HCT116 (cell line): ENCODE results near the gene POLR2C. TPM values are rescaled to one million over a fixed set of nuclear protein-coding genes. Genes with fewer than 3 reads are reported as not detected.

Experiments
- ATAC-seq: fragments of 200-7000 bp; cut with Tn5 transposase; 2 replicates; pipeline ENCODE4 v1.9.1; 2020; ENCODE audit warnings: mild to moderate bottlenecking, moderate library complexity
- BruUV-seq: library from RNA; stranded (reverse); fragments of 400-500 nt; replicated peaks from 2 replicates; lab custom pipeline; 2021; lab: Mats Ljungman, UMichigan
- CTCF ChIA-PET: fragments of 300-600 bp; sonication (Branson Sonifier 250); formaldehyde crosslinking; loops from one replicate; lab custom pipeline; 2021; ENCODE audit warnings: antibody characterized with exemption; lab: Charles Lee
- POLR2A ChIA-PET: fragments of 300-600, 350-600 bp; sonication (Branson Sonifier 250); formaldehyde crosslinking; loops from one replicate; lab custom pipeline; 2021; ENCODE audit warnings: antibody characterized with exemption; lab: Charles Lee
- RAD21 ChIA-PET, 2 experiments: fragments of 300-600 bp; sonication (Branson Sonifier 250); formaldehyde crosslinking; loops; one replicate each; lab custom pipeline; 2023; ENCODE audit warnings: low total read pairs in 2 of 2; ENCODE audit not compliant: uncharacterized antibody in 2 of 2, unreplicated experiment in 2 of 2, low non-redundant PET in 1 of 2; lab: Charles Lee
- DNase-seq: peaks from one replicate; pipeline ENCODE4 v3.0.0-alpha.2; 2010; ENCODE audit warnings: low read depth, low spot score
- H2AFZ ChIP-seq: fragments of 200-600 bp; shearing (Covaris generic), sonication (generic); 2 replicates; pipeline ENCODE4 v1.6.1; 2017; ENCODE audit warnings: low read depth, mixed run types, mixed read lengths, antibody characterized with exemption, low read length; ENCODE audit not compliant: poor library complexity, severe bottlenecking
- H3K27ac ChIP-seq: 2 replicates; pipeline ENCODE4 v1.5.1; 2012; ENCODE audit warnings: low read depth, low read length
- H3K27me3 ChIP-seq: fragments of 200-600 bp; sonication (generic); 2 replicates; pipeline ENCODE4 v1.6.1; 2016; ENCODE audit warnings: mixed run types, low read length, mixed read lengths; ENCODE audit not compliant: insufficient read depth
- H3K36me3 ChIP-seq, 2 experiments: fragments of 200-500 bp in 1 of 2; fragments of 200-600 bp in 1 of 2; sonication (Bioruptor generic) in 1 of 2; sonication (generic) in 1 of 2; 2 replicates each; pipeline versions ENCODE4 v1.5.1 to v1.6.1; 2014 to 2016; ENCODE audit warnings: low read length in 2 of 2, inconsistent platforms in 1 of 2, mixed read lengths in 1 of 2, mixed run types in 1 of 2; ENCODE audit not compliant: insufficient read depth in 2 of 2, control insufficient read depth in 1 of 2
- H3K4me1 ChIP-seq, 2 experiments: fragments of 200-600 bp in 1 of 2; sonication (generic) in 1 of 2; 2 replicates each; pipeline versions ENCODE4 v1.5.1 to v1.6.1; 2012 to 2017; ENCODE audit warnings: low read length in 2 of 2, inconsistent platforms in 1 of 2, mild to moderate bottlenecking in 1 of 2, mixed read lengths in 1 of 2, mixed run types in 1 of 2, moderate library complexity in 1 of 2; ENCODE audit not compliant: insufficient read depth in 2 of 2, control insufficient read depth in 1 of 2
- H3K4me2 ChIP-seq: fragments of 200-600 bp; sonication (generic); 2 replicates; pipeline ENCODE4 v1.6.1; 2017; ENCODE audit warnings: mixed run types, low read length, mixed read lengths
- H3K4me3 ChIP-seq, 2 experiments: fragments of 200-600 bp in 1 of 2; sonication (generic) in 1 of 2; replicated peaks in 1 of 2; 2 replicates each; pipeline ENCODE4 v1.5.1; 2011 to 2016; ENCODE audit warnings: low read length in 2 of 2, control low read depth in 1 of 2, low read depth in 1 of 2, mild to moderate bottlenecking in 1 of 2, mixed read lengths in 1 of 2, mixed run types in 1 of 2
- H3K79me2 ChIP-seq: fragments of 200-600 bp; sonication (generic); 2 replicates; pipeline ENCODE4 v1.6.1; 2017; ENCODE audit warnings: mild to moderate bottlenecking, mixed run types, low read length, moderate library complexity, mixed read lengths; ENCODE audit not compliant: insufficient read depth
- H3K9ac ChIP-seq: fragments of 200-600 bp; sonication (generic); 2 replicates; pipeline ENCODE4 v1.6.1; 2016; ENCODE audit warnings: low read length, mixed read lengths
- H3K9me2 ChIP-seq: fragments of 200-600 bp; sonication (generic), shearing (Covaris generic); 2 replicates; pipeline ENCODE4 v1.6.1; 2017; ENCODE audit warnings: mixed run types, mild to moderate bottlenecking, moderate library complexity; ENCODE audit not compliant: insufficient read depth
- H3K9me3 ChIP-seq, 2 experiments: fragments of 200-500 bp in 1 of 2; fragments of 200-600 bp in 1 of 2; sonication (Bioruptor generic) in 1 of 2; sonication (generic) in 1 of 2; 2 replicates each; pipeline ENCODE4 v1.6.1; 2014 to 2017; ENCODE audit warnings: low read length in 2 of 2, mixed read lengths in 2 of 2, inconsistent platforms in 1 of 2, low read depth in 1 of 2, mild to moderate bottlenecking in 1 of 2, mixed run types in 1 of 2, moderate library complexity in 1 of 2; ENCODE audit not compliant: control insufficient read depth in 1 of 2, insufficient read depth in 1 of 2
- H4K20me1 ChIP-seq: fragments of 200-600 bp; sonication (generic), shearing (Covaris generic); 2 replicates; pipeline ENCODE4 v1.6.1; 2017; ENCODE audit warnings: mixed run types, mild to moderate bottlenecking, moderate library complexity; ENCODE audit not compliant: insufficient read depth
- EGR1 ChIP-seq: IDR thresholded peaks from 2 replicates; pipeline ENCODE4 v1.6.1; 2012; ENCODE audit warnings: low read depth
- EZH2 ChIP-seq: fragments of 200-600 bp; sonication (generic); IDR thresholded peaks from 2 replicates; pipeline ENCODE4 v1.6.1; 2017; ENCODE audit warnings: antibody characterized with exemption, mixed run types
- JUND ChIP-seq: IDR thresholded peaks from 2 replicates; pipeline ENCODE4 v1.6.1; 2012
- TCF7L2 ChIP-seq: IDR thresholded peaks from 2 replicates; pipeline ENCODE4 v1.7.0; 2011; ENCODE audit warnings: borderline replicate concordance, inconsistent platforms; ENCODE audit not compliant: insufficient read depth, insufficient read length; ENCODE audit errors: extremely low read depth
- ZNF274 ChIP-seq: fragments of 200-500 bp; sonication (Bioruptor generic); IDR thresholded peaks from 2 replicates; pipeline ENCODE4 v1.6.1; 2014; ENCODE audit warnings: mild to moderate bottlenecking, low read depth, low read length, inconsistent platforms
- intact Hi-C: fragments of 100-400 bp; cut with micrococcal nuclease; formaldehyde crosslinking; loops from 2 replicates; pipeline ENCODE4 v1.10.0; 2022
- total RNA-seq: library from RNA; stranded (reverse); gene quantifications from one replicate; pipeline ENCODE4 v1.2.1, GENCODE V29; 2021; ENCODE audit not compliant: unreplicated experiment
- TF ChIP-seq, protein P1 (sequence below): IDR thresholded peaks from 2 replicates; pipeline ENCODE4 v1.6.1; 2012
- TF ChIP-seq, protein P2 (sequence below): IDR thresholded peaks from 2 replicates; pipeline ENCODE4 v1.6.1; 2012
- TF ChIP-seq, protein P3 (sequence below), 3 experiments: fragments of 200-600 bp in 1 of 3; sonication (generic) in 1 of 3; IDR thresholded peaks in 2 of 3; conservative IDR thresholded peaks in 1 of 3; 2 replicates each; pipeline ENCODE4 v1.5.1; 2012 to 2017; ENCODE audit warnings: low read depth in 2 of 3, low read length in 2 of 3, antibody characterized with exemption in 1 of 3, borderline replicate concordance in 1 of 3, control low read depth in 1 of 3, mild to moderate bottlenecking in 1 of 3, mixed read lengths in 1 of 3, mixed run types in 1 of 3, moderate library complexity in 1 of 3; ENCODE audit not compliant: insufficient read depth in 1 of 3
- TF ChIP-seq, protein P4 (sequence below): IDR thresholded peaks from 2 replicates; pipeline ENCODE4 v1.6.1; 2012; ENCODE audit warnings: low read depth

The POLR2C gene
- total RNA-seq, 1 experiment from 2014 or later, result 74.4 TPM

DNA sequence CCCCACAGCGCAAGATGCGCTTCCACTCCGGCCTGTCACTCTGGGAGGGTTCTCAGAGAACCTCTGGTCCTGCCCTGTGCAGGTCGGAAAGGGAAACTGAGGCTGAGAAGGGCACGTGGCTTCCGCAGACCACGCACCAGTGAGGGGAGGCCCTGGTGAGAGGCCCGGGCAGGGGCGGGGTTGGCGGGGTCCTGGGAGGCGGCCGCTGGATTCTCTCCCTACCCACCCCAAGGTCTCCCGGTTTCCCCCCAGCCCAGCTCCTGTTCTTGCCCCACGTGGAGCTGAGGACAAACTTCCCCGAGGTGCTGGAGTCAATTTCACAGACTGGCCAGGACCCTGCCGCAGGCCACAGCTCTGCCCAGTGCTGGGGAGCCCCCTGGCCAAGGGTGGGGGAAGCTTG is 46.4 kb upstream of the POLR2C start:
- TF ChIP-seq, protein P1, sequence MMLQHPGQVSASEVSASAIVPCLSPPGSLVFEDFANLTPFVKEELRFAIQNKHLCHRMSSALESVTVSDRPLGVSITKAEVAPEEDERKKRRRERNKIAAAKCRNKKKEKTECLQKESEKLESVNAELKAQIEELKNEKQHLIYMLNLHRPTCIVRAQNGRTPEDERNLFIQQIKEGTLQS, result no peak
- TF ChIP-seq ZNF274, result no peak
- no peak for TF ChIP-seq TCF7L2
- TF ChIP-seq EGR1, result no peak
- TF ChIP-seq EZH2, result no peak
- TF ChIP-seq, protein P2, sequence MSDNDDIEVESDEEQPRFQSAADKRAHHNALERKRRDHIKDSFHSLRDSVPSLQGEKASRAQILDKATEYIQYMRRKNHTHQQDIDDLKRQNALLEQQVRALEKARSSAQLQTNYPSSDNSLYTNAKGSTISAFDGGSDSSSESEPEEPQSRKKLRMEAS, result no peak
- intact Hi-C loops, result no loop called here
- H2AFZ ChIP-seq, result no peak overlapping the region
- no peaks in the 10 kb centered on the region for H3K79me2 ChIP-seq
- ChIA-PET POLR2A (interaction anchor here (3.8 kb wide), 1 partner anchor 115 kb away, joined by 17 read pairs; no protein-coding TSS in a partner anchor), CTCF (interaction anchor here (1.6 to 4.1 kb wide), 3 partner anchors 12 to 114 kb away, joined by 6 to 126 read pairs (median 7); partner anchors contain the start of gene CCL17), RAD21 (interaction anchor here in 1 of 2 experiments (0.6 to 1.9 kb wide), 2 partner anchors 114 to 539 kb away, joined by 4 to 5 read pairs; no protein-coding TSS in a partner anchor)
- H3K4me2 ChIP-seq, result no peak overlapping the region
- no TSS peak for BruUV-seq
- H3K27me3 ChIP-seq, result no peaks in the 10 kb centered on the region
- no peak overlapping the region for H3K4me3 ChIP-seq
- no peaks in the 10 kb centered on the region for H3K36me3 ChIP-seq
- no peaks in the 10 kb centered on the region for H4K20me1 ChIP-seq
- ATAC-seq (no peak), DNase-seq (no peak)
- no peaks in the 10 kb centered on the region for H3K9me3 ChIP-seq
- no peak overlapping the region for H3K9ac ChIP-seq
- H3K27ac ChIP-seq, result no peak overlapping the region; the same call in 1 of the 2 replicates
- no peaks in the 10 kb centered on the region for H3K9me2 ChIP-seq
- H3K4me1 ChIP-seq, result peaks cover 16 to 32% of the 10 kb centered on the region in 2 experiments; a peak in 3 of 4 replicates

DNA sequence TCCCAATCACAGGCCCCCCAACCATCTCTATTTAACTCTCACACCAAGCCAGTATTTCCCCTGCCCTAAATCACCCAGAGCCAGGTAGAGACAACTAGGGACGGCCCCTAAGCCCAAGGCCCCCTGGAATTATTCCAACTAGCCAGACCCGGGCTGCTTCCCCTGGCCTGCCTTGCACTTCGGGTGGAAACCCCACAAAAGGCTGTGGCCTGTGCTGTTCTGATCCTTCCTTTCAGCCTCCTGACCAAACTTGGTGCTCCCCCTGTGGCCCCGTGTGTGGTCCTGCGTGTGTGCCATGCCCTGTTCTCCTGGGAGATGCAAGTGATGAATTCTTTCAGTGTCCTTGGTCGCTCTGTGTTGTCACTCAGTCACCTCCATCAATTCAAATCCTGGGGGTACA is 43.0 kb upstream of the POLR2C start:
- Histone ChIP-seq H3K36me3 (no peaks in the 10 kb centered on the region), H2AFZ (no peak overlapping the region), H3K9ac (no peak overlapping the region), H3K79me2 (no peaks in the 10 kb centered on the region), H3K9me3 (no peaks in the 10 kb centered on the region), H3K4me3 (no peak overlapping the region), H4K20me1 (no peaks in the 10 kb centered on the region), H3K27me3 (no peaks in the 10 kb centered on the region), H3K4me2 (no peak overlapping the region), H3K9me2 (no peaks in the 10 kb centered on the region), H3K4me1 (peaks cover 16 to 32% of the 10 kb centered on the region in 2 experiments; a peak in 3 of 4 replicates), H3K27ac (peak overlapping the region; percentile 16; the same call in 1 of the 2 replicates)
- no peak for DNase-seq
- POLR2A ChIA-PET, result interaction anchor here (1.4 to 3.8 kb wide), 3 partner anchors 28 to 119 kb away, joined by 4 to 17 read pairs (median 5); partner anchors contain the start of genes CIAPIN1 and COQ9
- no peak for ATAC-seq
- intact Hi-C loops, result loop anchor here (1.0 kb wide), 1 partner anchor 100 kb away; no protein-coding TSS in a partner anchor
- BruUV-seq, result no TSS peak
- CTCF ChIA-PET, result interaction anchor here (1.1 to 4.1 kb wide), 7 partner anchors 10 to 118 kb away, joined by 3 to 126 read pairs (median 6); partner anchors contain the start of gene POLR2C
- RAD21 ChIA-PET, result interaction anchor here in 1 of 2 experiments (1.7 kb wide), 1 partner anchor 119 kb away, joined by 6 read pairs; no protein-coding TSS in a partner anchor
- TF ChIP-seq, protein P3, sequence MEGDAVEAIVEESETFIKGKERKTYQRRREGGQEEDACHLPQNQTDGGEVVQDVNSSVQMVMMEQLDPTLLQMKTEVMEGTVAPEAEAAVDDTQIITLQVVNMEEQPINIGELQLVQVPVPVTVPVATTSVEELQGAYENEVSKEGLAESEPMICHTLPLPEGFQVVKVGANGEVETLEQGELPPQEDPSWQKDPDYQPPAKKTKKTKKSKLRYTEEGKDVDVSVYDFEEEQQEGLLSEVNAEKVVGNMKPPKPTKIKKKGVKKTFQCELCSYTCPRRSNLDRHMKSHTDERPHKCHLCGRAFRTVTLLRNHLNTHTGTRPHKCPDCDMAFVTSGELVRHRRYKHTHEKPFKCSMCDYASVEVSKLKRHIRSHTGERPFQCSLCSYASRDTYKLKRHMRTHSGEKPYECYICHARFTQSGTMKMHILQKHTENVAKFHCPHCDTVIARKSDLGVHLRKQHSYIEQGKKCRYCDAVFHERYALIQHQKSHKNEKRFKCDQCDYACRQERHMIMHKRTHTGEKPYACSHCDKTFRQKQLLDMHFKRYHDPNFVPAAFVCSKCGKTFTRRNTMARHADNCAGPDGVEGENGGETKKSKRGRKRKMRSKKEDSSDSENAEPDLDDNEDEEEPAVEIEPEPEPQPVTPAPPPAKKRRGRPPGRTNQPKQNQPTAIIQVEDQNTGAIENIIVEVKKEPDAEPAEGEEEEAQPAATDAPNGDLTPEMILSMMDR (IDR thresholded peaks at IDR 0.05 in 2 of 3, conservative IDR thresholded peaks at IDR 0.05 in 1 of 3; ENCODE audit: borderline replicate concordance in 1 of 3, insufficient read depth in 1 of 3, low read depth in 2 of 3, low read length in 2 of 3), result 0 out of 6 replicates have a peak, but pooled peaks of 1 of the 3 experiments have one; percentile 19
- TF ChIP-seq JUND, result no peak
- TF ChIP-seq, protein P4, sequence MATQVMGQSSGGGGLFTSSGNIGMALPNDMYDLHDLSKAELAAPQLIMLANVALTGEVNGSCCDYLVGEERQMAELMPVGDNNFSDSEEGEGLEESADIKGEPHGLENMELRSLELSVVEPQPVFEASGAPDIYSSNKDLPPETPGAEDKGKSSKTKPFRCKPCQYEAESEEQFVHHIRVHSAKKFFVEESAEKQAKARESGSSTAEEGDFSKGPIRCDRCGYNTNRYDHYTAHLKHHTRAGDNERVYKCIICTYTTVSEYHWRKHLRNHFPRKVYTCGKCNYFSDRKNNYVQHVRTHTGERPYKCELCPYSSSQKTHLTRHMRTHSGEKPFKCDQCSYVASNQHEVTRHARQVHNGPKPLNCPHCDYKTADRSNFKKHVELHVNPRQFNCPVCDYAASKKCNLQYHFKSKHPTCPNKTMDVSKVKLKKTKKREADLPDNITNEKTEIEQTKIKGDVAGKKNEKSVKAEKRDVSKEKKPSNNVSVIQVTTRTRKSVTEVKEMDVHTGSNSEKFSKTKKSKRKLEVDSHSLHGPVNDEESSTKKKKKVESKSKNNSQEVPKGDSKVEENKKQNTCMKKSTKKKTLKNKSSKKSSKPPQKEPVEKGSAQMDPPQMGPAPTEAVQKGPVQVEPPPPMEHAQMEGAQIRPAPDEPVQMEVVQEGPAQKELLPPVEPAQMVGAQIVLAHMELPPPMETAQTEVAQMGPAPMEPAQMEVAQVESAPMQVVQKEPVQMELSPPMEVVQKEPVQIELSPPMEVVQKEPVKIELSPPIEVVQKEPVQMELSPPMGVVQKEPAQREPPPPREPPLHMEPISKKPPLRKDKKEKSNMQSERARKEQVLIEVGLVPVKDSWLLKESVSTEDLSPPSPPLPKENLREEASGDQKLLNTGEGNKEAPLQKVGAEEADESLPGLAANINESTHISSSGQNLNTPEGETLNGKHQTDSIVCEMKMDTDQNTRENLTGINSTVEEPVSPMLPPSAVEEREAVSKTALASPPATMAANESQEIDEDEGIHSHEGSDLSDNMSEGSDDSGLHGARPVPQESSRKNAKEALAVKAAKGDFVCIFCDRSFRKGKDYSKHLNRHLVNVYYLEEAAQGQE, result no peak
